ENCODE measurements around the gene RYR1.
"Not testable (repeated sequence)": the region's sequence is repeated elsewhere in the genome, so short reads cannot be mapped to it uniquely, and the experiment has no call there.

The RYR1 gene

GRCh38 chr19:38425810-38426466 is 7.6 kb upstream of the RYR1 start, which contains the start of gene RASGRP4:
Gene RASGRP4 (minus strand): TSS chr19:38426219. CDS start chr19:38426091, 128 bp downstream.
- DNase-seq (ENCODE audit: low spot score) (no peak), FAIRE-seq (no peak)

- not testable (repeated sequence) for DNase-seq (ENCODE audit: low spot score); FAIRE-seq
Measured at GRCh38 chr19:38427035-38427677, 6.3 kb upstream of the RYR1 start.

- no peak for FAIRE-seq
Measured at GRCh38 chr19:38429055-38429810, 4.3 kb upstream of the RYR1 start.

GRCh38 chr19:38429811-38430156 is 3.7 kb upstream of the RYR1 start:
- FAIRE-seq (no peak), DNase-seq (ENCODE audit: low spot score) (no peak)

More at GRCh38 chr19:38429055-38429810, 4.3 kb upstream of the RYR1 start:
- no peak for DNase-seq (ENCODE audit: low spot score)

- DNase-seq (ENCODE audit: low spot score) (no peak), FAIRE-seq (no peak)
Measured at GRCh38 chr19:38430931-38431330, 2.6 kb upstream of the RYR1 start.

GRCh38 chr19:38434549-38435051 is 1.1 kb downstream of the RYR1 start:
- DNase-seq (ENCODE audit: low spot score), result no peak
- no peak for FAIRE-seq

- DNase-seq (ENCODE audit: low spot score) (no peak), FAIRE-seq (no peak)
Measured at GRCh38 chr19:38437295-38437694, 3.8 kb downstream of the RYR1 start.

GRCh38 chr19:38437917-38438316 is 4.4 kb downstream of the RYR1 start:
- DNase-seq (ENCODE audit: low spot score) (no peak), FAIRE-seq (no peak)

- no peak for FAIRE-seq
- DNase-seq (ENCODE audit: low spot score), result no peak
Measured at GRCh38 chr19:38440592-38440991, 7.1 kb downstream of the RYR1 start.

GRCh38 chr19:38441657-38442348 is 8.3 kb downstream of the RYR1 start:
- no peak for DNase-seq (ENCODE audit: low spot score)
- no peak for FAIRE-seq

- no peak for DNase-seq (ENCODE audit: low spot score)
- no peak for FAIRE-seq
Measured at GRCh38 chr19:38442736-38443135, 9.2 kb downstream of the RYR1 start.

- FAIRE-seq, result no peak
- no peak for DNase-seq (ENCODE audit: low spot score)
Measured at GRCh38 chr19:38443458-38443999, 10.0 kb downstream of the RYR1 start.

- no peak for FAIRE-seq
Measured at GRCh38 chr19:38444026-38444425, 10.5 kb downstream of the RYR1 start.

GRCh38 chr19:38445362-38445761 is 11.9 kb downstream of the RYR1 start:
- DNase-seq (ENCODE audit: low spot score) (no peak), FAIRE-seq (no peak)

More at GRCh38 chr19:38444026-38444425, 10.5 kb downstream of the RYR1 start:
- DNase-seq (ENCODE audit: low spot score), result no peak

GRCh38 chr19:38448225-38448624 is 14.7 kb downstream of the RYR1 start:
- FAIRE-seq, result no peak
- no peak for DNase-seq (ENCODE audit: low spot score)

GRCh38 chr19:38449518-38449917 is 16.0 kb downstream of the RYR1 start:
- FAIRE-seq (no peak), DNase-seq (ENCODE audit: low spot score) (no peak)

- no peak for DNase-seq (ENCODE audit: low spot score)
- no peak for FAIRE-seq
Measured at GRCh38 chr19:38451036-38451435, 17.5 kb downstream of the RYR1 start.

- DNase-seq (ENCODE audit: low spot score), result no peak
- no peak for FAIRE-seq
Measured at GRCh38 chr19:38451629-38452028, 18.1 kb downstream of the RYR1 start.

GRCh38 chr19:38452430-38453366 is 19.2 kb downstream of the RYR1 start:
- DNase-seq (ENCODE audit: low spot score), result no peak
- no peak for FAIRE-seq

- no peak for DNase-seq (ENCODE audit: low spot score)
- no peak for FAIRE-seq
Measured at GRCh38 chr19:38453596-38453995, 20.1 kb downstream of the RYR1 start.

Data from RCC 7860 (cell line).